HepG2 (cell line): Measurements from ENCODE around the gene SLC19A1. TPM values are rescaled to one million over a fixed set of nuclear protein-coding genes. Genes with fewer than 3 reads are reported as not detected.

ENCODE experiments used
- DMAP1 ChIP-seq: IDR thresholded peaks from 2 replicates; pipeline ENCODE4 v1.6.1; 2016
- FOXM1 ChIP-seq: sonication (generic); formaldehyde crosslinking; IDR thresholded peaks from 2 replicates; pipeline ENCODE4 v1.5.0; 2020; ENCODE audit warnings: missing genetic modification reagents
- JUND ChIP-seq: sonication (generic); formaldehyde crosslinking; IDR thresholded peaks from 2 replicates; pipeline ENCODE4 v1.8.0; 2022; ENCODE audit warnings: mild to moderate bottlenecking, missing genetic modification reagents
- KDM5B ChIP-seq: sonication (generic); formaldehyde crosslinking; IDR thresholded peaks from 2 replicates; pipeline ENCODE4 v1.4.0; 2020; ENCODE audit warnings: missing genetic modification reagents, mild to moderate bottlenecking, borderline replicate concordance
- MAFK ChIP-seq, 2 experiments: IDR thresholded peaks in 1 of 2; conservative IDR thresholded peaks in 1 of 2; 2 replicates each; pipeline ENCODE4 v1.6.1; 2011; ENCODE audit warnings: improper control_type of control experiment in 2 of 2, low read length in 2 of 2
- NR2C2 ChIP-seq: sonication (generic); formaldehyde crosslinking; IDR thresholded peaks from 2 replicates; pipeline ENCODE4 v1.4.0; 2020; ENCODE audit warnings: missing genetic modification reagents, mild to moderate bottlenecking, moderate library complexity, borderline replicate concordance
- POLR2AphosphoS5 ChIP-seq: IDR thresholded peaks from 2 replicates; pipeline ENCODE4 v1.6.1; 2012; ENCODE audit warnings: low read depth, low read length
- RELA ChIP-seq: sonication (generic); formaldehyde crosslinking; IDR thresholded peaks from 2 replicates; pipeline ENCODE4 v1.4.0; 2020; ENCODE audit warnings: missing genetic modification reagents
- SOX13 ChIP-seq, 3 experiments: fragments of 450-650 bp in 1 of 3; sonication (generic) in 1 of 3; formaldehyde crosslinking in 1 of 3; IDR thresholded peaks in 2 of 3; conservative IDR thresholded peaks in 1 of 3; 2 replicates each; pipeline versions ENCODE4 v1.5.0 to v1.6.1; 2016 to 2020; ENCODE audit warnings: antibody characterized with exemption in 1 of 3, mild to moderate bottlenecking in 1 of 3, missing compliant biosample characterization in 1 of 3, missing genetic modification reagents in 1 of 3, moderate library complexity in 1 of 3
- ZFX ChIP-seq: sonication (generic); formaldehyde crosslinking; IDR thresholded peaks from 2 replicates; pipeline ENCODE4 v1.4.0; 2020; ENCODE audit warnings: mild to moderate bottlenecking, low read depth, missing genetic modification reagents, moderate library complexity
- ZIK1 ChIP-seq: sonication (generic); formaldehyde crosslinking; IDR thresholded peaks from 2 replicates; pipeline ENCODE4 v1.5.0; 2020; ENCODE audit warnings: mild to moderate bottlenecking, low read depth, missing genetic modification reagents, borderline replicate concordance
- ZNF383 ChIP-seq: sonication (generic); formaldehyde crosslinking; IDR thresholded peaks from 2 replicates; pipeline ENCODE4 v1.4.0; 2020; ENCODE audit warnings: missing genetic modification reagents, mild to moderate bottlenecking, borderline replicate concordance
- ZNF782 ChIP-seq: sonication (generic); formaldehyde crosslinking; IDR thresholded peaks from 2 replicates; pipeline ENCODE4 v1.4.0; 2020; ENCODE audit warnings: missing genetic modification reagents, mild to moderate bottlenecking, borderline replicate concordance
- polyA plus RNA-seq, 8 experiments: library from polyadenylated mRNA; depleted of rRNA in 3 of 8; stranded (reverse) in 7 of 8; unstranded in 1 of 8; fragments of >200 nt; fragmentation: Illumina TruSeq in 4 of 8; extraction: Trizol in 4 of 8; gene quantifications; 2 replicates each; pipeline versions ENCODE4 v1.2.1 to v1.2.3, GENCODE V29; 2011 to 2016; ENCODE audit warnings: low read depth in 4 of 8, missing spikeins in 1 of 8, mixed read lengths in 1 of 8; ENCODE audit not compliant: insufficient read depth in 1 of 8
- total RNA-seq, 5 experiments: library from RNA; depleted of rRNA; stranded (reverse); fragments of >200 nt; fragmentation: Illumina TruSeq; extraction: Trizol; gene quantifications; 2 replicates each; pipeline ENCODE4 v1.2.3, GENCODE V29; 2016; ENCODE audit warnings: low read depth in 1 of 5
- TF ChIP-seq, protein P1 (sequence below): IDR thresholded peaks from 2 replicates; pipeline ENCODE4 v1.6.1; 2016; ENCODE audit warnings: mild to moderate bottlenecking
- TF ChIP-seq, protein P2 (sequence below): sonication (generic); formaldehyde crosslinking; IDR thresholded peaks from 2 replicates; pipeline ENCODE4 v1.5.0; 2020; ENCODE audit warnings: missing genetic modification reagents
- TF ChIP-seq, protein P3 (sequence below): IDR thresholded peaks from 2 replicates; pipeline ENCODE4 v1.6.1; 2018; ENCODE audit warnings: missing genetic modification reagents, mild to moderate bottlenecking, missing compliant biosample characterization
- TF ChIP-seq, protein P4 (sequence below): sonication (generic); formaldehyde crosslinking; IDR thresholded peaks from 2 replicates; pipeline ENCODE4 v1.5.1; 2020; ENCODE audit warnings: mild to moderate bottlenecking, missing genetic modification reagents, borderline replicate concordance

The SLC19A1 gene
- total and polyA plus RNA-seq, 2 of the 13 experiments (the other 11 are each of a cell fraction or from before 2014, with no cell fraction given) = 21.8 to 23.0 TPM

DNA sequence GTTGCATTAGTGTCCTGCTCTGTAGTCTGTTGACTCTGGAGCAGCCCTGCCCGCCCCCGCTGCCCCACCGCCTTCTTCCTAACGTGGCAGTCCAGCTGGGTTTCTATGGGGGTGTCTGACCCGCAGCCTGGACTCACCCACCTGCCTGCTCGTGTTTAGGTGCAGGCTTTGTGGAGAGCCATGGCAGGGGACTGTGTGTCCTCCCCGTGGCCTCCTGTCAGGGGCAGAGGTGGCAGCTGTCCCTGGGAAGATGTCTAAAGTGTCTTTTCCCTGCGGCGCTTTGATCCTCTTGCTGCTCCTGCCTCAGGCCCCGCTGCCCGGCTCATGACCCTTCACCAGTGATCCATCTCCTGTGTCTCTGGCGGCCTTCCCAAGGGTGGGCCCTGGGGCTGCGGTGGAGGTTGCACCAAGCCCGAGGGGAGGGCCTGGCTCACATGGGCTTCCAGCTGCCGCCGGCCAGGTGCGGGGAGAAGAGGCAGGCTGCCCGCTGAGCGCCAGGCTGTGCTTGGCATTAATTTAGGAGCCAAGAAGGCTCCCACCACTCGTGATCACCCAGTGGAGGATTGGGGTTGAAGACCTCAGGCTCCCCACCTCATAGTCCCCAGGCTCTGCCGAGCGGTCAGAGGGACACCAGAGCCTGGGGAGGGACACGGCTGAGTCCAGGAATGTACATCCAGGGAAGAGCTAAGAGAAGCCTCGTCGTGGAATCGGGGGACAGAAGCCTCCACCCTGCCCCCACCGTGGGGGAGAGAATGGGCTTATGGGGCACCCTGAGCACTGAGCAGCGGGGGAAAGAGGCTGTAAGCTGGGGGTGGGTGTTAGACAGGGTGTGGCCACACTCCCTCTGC lies 93.2 kb downstream of the SLC19A1 start (continued):
- no peak for TF ChIP-seq MAFK (conservative IDR thresholded peaks at IDR 0.05 in 1 of 2, IDR thresholded peaks at IDR 0.05 in 1 of 2; ENCODE audit: low read length in 2 of 2)
- TF ChIP-seq, protein P1, sequence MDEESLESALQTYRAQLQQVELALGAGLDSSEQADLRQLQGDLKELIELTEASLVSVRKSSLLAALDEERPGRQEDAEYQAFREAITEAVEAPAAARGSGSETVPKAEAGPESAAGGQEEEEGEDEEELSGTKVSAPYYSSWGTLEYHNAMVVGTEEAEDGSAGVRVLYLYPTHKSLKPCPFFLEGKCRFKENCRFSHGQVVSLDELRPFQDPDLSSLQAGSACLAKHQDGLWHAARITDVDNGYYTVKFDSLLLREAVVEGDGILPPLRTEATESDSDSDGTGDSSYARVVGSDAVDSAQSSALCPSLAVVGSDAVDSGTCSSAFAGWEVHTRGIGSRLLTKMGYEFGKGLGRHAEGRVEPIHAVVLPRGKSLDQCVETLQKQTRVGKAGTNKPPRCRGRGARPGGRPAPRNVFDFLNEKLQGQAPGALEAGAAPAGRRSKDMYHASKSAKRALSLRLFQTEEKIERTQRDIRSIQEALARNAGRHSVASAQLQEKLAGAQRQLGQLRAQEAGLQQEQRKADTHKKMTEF (CRISPR knock-in tag) = peak; percentile 80; the same call in 1 of the 2 replicates
- TF ChIP-seq DMAP1 = peak; percentile 68
- no peak for TF ChIP-seq ZNF782
- peak; percentile 73; the same call in 1 of the 2 replicates for TF ChIP-seq NR2C2 (CRISPR knock-in tag)
- no peak for TF ChIP-seq JUND (CRISPR knock-in tag)
- TF ChIP-seq ZFX (CRISPR knock-in tag) = peak; percentile 76
- TF ChIP-seq, protein P2, sequence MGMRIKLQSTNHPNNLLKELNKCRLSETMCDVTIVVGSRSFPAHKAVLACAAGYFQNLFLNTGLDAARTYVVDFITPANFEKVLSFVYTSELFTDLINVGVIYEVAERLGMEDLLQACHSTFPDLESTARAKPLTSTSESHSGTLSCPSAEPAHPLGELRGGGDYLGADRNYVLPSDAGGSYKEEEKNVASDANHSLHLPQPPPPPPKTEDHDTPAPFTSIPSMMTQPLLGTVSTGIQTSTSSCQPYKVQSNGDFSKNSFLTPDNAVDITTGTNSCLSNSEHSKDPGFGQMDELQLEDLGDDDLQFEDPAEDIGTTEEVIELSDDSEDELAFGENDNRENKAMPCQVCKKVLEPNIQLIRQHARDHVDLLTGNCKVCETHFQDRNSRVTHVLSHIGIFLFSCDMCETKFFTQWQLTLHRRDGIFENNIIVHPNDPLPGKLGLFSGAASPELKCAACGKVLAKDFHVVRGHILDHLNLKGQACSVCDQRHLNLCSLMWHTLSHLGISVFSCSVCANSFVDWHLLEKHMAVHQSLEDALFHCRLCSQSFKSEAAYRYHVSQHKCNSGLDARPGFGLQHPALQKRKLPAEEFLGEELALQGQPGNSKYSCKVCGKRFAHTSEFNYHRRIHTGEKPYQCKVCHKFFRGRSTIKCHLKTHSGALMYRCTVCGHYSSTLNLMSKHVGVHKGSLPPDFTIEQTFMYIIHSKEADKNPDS (CRISPR knock-in tag) = no peak
- TF ChIP-seq POLR2AphosphoS5 = peak; percentile 19; the same call in 1 of the 2 replicates
- no peak for TF ChIP-seq RELA
- TF ChIP-seq FOXM1 (CRISPR knock-in tag) = no peak
- TF ChIP-seq, protein P3, sequence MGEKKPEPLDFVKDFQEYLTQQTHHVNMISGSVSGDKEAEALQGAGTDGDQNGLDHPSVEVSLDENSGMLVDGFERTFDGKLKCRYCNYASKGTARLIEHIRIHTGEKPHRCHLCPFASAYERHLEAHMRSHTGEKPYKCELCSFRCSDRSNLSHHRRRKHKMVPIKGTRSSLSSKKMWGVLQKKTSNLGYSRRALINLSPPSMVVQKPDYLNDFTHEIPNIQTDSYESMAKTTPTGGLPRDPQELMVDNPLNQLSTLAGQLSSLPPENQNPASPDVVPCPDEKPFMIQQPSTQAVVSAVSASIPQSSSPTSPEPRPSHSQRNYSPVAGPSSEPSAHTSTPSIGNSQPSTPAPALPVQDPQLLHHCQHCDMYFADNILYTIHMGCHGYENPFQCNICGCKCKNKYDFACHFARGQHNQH (CRISPR knock-in tag) = peak; percentile 76; the same call in 1 of the 2 replicates
- TF ChIP-seq, protein P4, sequence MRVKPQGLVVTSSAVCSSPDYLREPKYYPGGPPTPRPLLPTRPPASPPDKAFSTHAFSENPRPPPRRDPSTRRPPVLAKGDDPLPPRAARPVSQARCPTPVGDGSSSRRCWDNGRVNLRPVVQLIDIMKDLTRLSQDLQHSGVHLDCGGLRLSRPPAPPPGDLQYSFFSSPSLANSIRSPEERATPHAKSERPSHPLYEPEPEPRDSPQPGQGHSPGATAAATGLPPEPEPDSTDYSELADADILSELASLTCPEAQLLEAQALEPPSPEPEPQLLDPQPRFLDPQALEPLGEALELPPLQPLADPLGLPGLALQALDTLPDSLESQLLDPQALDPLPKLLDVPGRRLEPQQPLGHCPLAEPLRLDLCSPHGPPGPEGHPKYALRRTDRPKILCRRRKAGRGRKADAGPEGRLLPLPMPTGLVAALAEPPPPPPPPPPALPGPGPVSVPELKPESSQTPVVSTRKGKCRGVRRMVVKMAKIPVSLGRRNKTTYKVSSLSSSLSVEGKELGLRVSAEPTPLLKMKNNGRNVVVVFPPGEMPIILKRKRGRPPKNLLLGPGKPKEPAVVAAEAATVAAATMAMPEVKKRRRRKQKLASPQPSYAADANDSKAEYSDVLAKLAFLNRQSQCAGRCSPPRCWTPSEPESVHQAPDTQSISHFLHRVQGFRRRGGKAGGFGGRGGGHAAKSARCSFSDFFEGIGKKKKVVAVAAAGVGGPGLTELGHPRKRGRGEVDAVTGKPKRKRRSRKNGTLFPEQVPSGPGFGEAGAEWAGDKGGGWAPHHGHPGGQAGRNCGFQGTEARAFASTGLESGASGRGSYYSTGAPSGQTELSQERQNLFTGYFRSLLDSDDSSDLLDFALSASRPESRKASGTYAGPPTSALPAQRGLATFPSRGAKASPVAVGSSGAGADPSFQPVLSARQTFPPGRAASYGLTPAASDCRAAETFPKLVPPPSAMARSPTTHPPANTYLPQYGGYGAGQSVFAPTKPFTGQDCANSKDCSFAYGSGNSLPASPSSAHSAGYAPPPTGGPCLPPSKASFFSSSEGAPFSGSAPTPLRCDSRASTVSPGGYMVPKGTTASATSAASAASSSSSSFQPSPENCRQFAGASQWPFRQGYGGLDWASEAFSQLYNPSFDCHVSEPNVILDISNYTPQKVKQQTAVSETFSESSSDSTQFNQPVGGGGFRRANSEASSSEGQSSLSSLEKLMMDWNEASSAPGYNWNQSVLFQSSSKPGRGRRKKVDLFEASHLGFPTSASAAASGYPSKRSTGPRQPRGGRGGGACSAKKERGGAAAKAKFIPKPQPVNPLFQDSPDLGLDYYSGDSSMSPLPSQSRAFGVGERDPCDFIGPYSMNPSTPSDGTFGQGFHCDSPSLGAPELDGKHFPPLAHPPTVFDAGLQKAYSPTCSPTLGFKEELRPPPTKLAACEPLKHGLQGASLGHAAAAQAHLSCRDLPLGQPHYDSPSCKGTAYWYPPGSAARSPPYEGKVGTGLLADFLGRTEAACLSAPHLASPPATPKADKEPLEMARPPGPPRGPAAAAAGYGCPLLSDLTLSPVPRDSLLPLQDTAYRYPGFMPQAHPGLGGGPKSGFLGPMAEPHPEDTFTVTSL (CRISPR knock-in tag) = peak; percentile 35; the same call in 1 of the 2 replicates
- TF ChIP-seq KDM5B = peak; percentile 77; the same call in 1 of the 2 replicates
- no peak for TF ChIP-seq SOX13 (IDR thresholded peaks at IDR 0.05)
- TF ChIP-seq SOX13 (CRISPR knock-in tag; conservative IDR thresholded peaks at IDR 0.05 in 1 of 2, IDR thresholded peaks at IDR 0.05 in 1 of 2) = peak in 1 of 2 experiments; percentile 70; a peak in 1 of 4 replicates
- TF ChIP-seq ZNF383 = peak; percentile 87; the same call in 1 of the 2 replicates
- TF ChIP-seq ZIK1 (CRISPR knock-in tag) = peak; percentile 72; the same call in 1 of the 2 replicates
